Subcutaneous abdominal adipose tissue (tissue), 5 donors: ENCODE results near the gene STAC2.

Experiments used
- H3K27ac ChIP-seq: one replicate; pipeline ENCODE4 v1.7.0; 2013; ENCODE audit warnings: low read depth, mild to moderate bottlenecking, inconsistent platforms, low read length, moderate library complexity
- H3K27me3 ChIP-seq, 5 donors: one replicate each; pipeline ENCODE4 v1.7.0; 2013; ENCODE audit warnings: low read length in 5 of 5, inconsistent platforms in 1 of 5; ENCODE audit not compliant: control insufficient read depth in 5 of 5, insufficient read depth in 4 of 5
- H3K36me3 ChIP-seq, 5 donors: one replicate each; pipeline ENCODE4 v1.7.0; 2013; ENCODE audit warnings: low read length in 5 of 5; ENCODE audit not compliant: control insufficient read depth in 5 of 5, insufficient read depth in 5 of 5
- H3K4me1 ChIP-seq, 5 donors: one replicate each; pipeline ENCODE4 v1.7.0; 2013; ENCODE audit warnings: low read length in 5 of 5, mild to moderate bottlenecking in 3 of 5, moderate library complexity in 1 of 5; ENCODE audit not compliant: control insufficient read depth in 5 of 5, insufficient read depth in 5 of 5
- H3K4me3 ChIP-seq, 5 donors: one replicate each; pipeline ENCODE4 v1.7.0; 2013; ENCODE audit warnings: low read length in 5 of 5, low read depth in 1 of 5
- H3K9ac ChIP-seq, 5 donors: one replicate each; pipeline ENCODE4 v1.7.0; 2013; ENCODE audit warnings: low read length in 5 of 5, mild to moderate bottlenecking in 4 of 5, moderate library complexity in 3 of 5
- H3K9me3 ChIP-seq, 5 donors: one replicate each; pipeline ENCODE4 v1.7.0; 2013; ENCODE audit warnings: low read length in 5 of 5; ENCODE audit not compliant: control insufficient read depth in 5 of 5
- donor health status: healthy.
- donor health status: healthy.
- donor health status: healthy.
- donor health status: healthy.
- donor health status: healthy.

Gene STAC2

GRCh38 chr17:39223907-39224777 is 1.6 kb downstream of the STAC2 start:
- no peak overlapping the region for H3K9ac ChIP-seq
- peaks cover 17 to 45% (median 39%) of the 10 kb centered on the region in 5 donors for H3K27me3 ChIP-seq
- no peak overlapping the region for H3K27ac ChIP-seq
- H3K9me3 ChIP-seq = no peaks in the 10 kb centered on the region
- H3K36me3 ChIP-seq = no peaks in the 10 kb centered on the region
- peaks cover 0 to 28% (median 20%) of the 10 kb centered on the region in 5 donors for H3K4me1 ChIP-seq
- peak overlapping the region in 3 of 5 donors; percentile 36 to 54 (median 50) for H3K4me3 ChIP-seq

- Histone ChIP-seq H3K4me1 (peaks cover 0 to 28% (median 19%) of the 10 kb centered on the region in 5 donors), H3K4me3 (no peak overlapping the region), H3K27me3 (peaks cover 17 to 42% (median 39%) of the 10 kb centered on the region in 5 donors), H3K9ac (no peak overlapping the region), H3K27ac (no peak overlapping the region), H3K9me3 (no peaks in the 10 kb centered on the region), H3K36me3 (no peaks in the 10 kb centered on the region)
These were observed 2.6 kb downstream of the STAC2 start for GRCh38 chr17:39222866-39223834.

GRCh38 chr17:39222151-39222550 is 3.6 kb downstream of the STAC2 start:
- Histone ChIP-seq H3K9me3 (no peaks in the 10 kb centered on the region), H3K27me3 (peaks cover 14 to 37% (median 32%) of the 10 kb centered on the region in 5 donors), H3K27ac (no peak overlapping the region), H3K4me3 (no peak overlapping the region), H3K4me1 (peaks cover 0 to 28% (median 19%) of the 10 kb centered on the region in 5 donors), H3K9ac (no peak overlapping the region), H3K36me3 (no peaks in the 10 kb centered on the region)

- H3K27me3 ChIP-seq = peaks cover 14 to 38% (median 34%) of the 10 kb centered on the region in 5 donors
- H3K4me1 ChIP-seq = peaks cover 0 to 28% (median 19%) of the 10 kb centered on the region in 5 donors
- no peak overlapping the region for H3K9ac ChIP-seq
- no peaks in the 10 kb centered on the region for H3K36me3 ChIP-seq
- no peaks in the 10 kb centered on the region for H3K9me3 ChIP-seq
- no peak overlapping the region for H3K27ac ChIP-seq
- H3K4me3 ChIP-seq = no peak overlapping the region
These were observed 4.2 kb downstream of the STAC2 start for GRCh38 chr17:39221572-39221971.

- no peak overlapping the region for H3K27ac ChIP-seq
- H3K9me3 ChIP-seq = no peaks in the 10 kb centered on the region
- H3K4me3 ChIP-seq = no peak overlapping the region
- H3K27me3 ChIP-seq = peaks cover 6 to 27% (median 24%) of the 10 kb centered on the region in 5 donors
- no peaks in the 10 kb centered on the region for H3K36me3 ChIP-seq
- H3K4me1 ChIP-seq = peaks cover 0 to 13% (median 3%) of the 10 kb centered on the region in 5 donors
- no peak overlapping the region for H3K9ac ChIP-seq
These were observed 6.0 kb downstream of the STAC2 start for GRCh38 chr17:39219647-39220154.

GRCh38 chr17:39218906-39219305 is 6.8 kb downstream of the STAC2 start:
- Histone ChIP-seq H3K9ac (no peak overlapping the region), H3K4me3 (no peak overlapping the region), H3K4me1 (peaks cover 0 to 8% (median 0%) of the 10 kb centered on the region in 5 donors), H3K27ac (no peak overlapping the region), H3K9me3 (no peaks in the 10 kb centered on the region), H3K36me3 (no peaks in the 10 kb centered on the region), H3K27me3 (peaks cover 4 to 28% (median 20%) of the 10 kb centered on the region in 5 donors)

GRCh38 chr17:39217734-39218369 is 7.9 kb downstream of the STAC2 start:
- no peaks in the 10 kb centered on the region for H3K36me3 ChIP-seq
- H3K27ac ChIP-seq = no peak overlapping the region
- no peaks in the 10 kb centered on the region for H3K9me3 ChIP-seq
- H3K27me3 ChIP-seq = peaks cover 0 to 27% (median 10%) of the 10 kb centered on the region in 5 donors
- H3K4me3 ChIP-seq = no peak overlapping the region
- H3K9ac ChIP-seq = no peak overlapping the region
- H3K4me1 ChIP-seq = peaks cover 0 to 12% (median 3%) of the 10 kb centered on the region in 5 donors

GRCh38 chr17:39213852-39214251 is 11.9 kb downstream of the STAC2 start:
- no peak overlapping the region for H3K27ac ChIP-seq

GRCh38 chr17:39212841-39213480 is 12.8 kb downstream of the STAC2 start:
- no peak overlapping the region for H3K27ac ChIP-seq
- no peak overlapping the region for H3K4me3 ChIP-seq
- no peaks in the 10 kb centered on the region for H3K36me3 ChIP-seq
- peaks cover 0 to 32% (median 23%) of the 10 kb centered on the region in 5 donors for H3K27me3 ChIP-seq
- H3K9ac ChIP-seq = no peak overlapping the region
- H3K9me3 ChIP-seq = no peaks in the 10 kb centered on the region
- H3K4me1 ChIP-seq = peaks cover 2 to 35% (median 32%) of the 10 kb centered on the region in 5 donors

More at GRCh38 chr17:39213852-39214251, 11.9 kb downstream of the STAC2 start:
- H3K36me3 ChIP-seq = no peaks in the 10 kb centered on the region
- H3K4me3 ChIP-seq = no peak overlapping the region
- peaks cover 0 to 28% (median 22%) of the 10 kb centered on the region in 5 donors for H3K27me3 ChIP-seq
- no peak overlapping the region for H3K9ac ChIP-seq
- H3K4me1 ChIP-seq = peaks cover 2 to 31% (median 28%) of the 10 kb centered on the region in 5 donors
- no peaks in the 10 kb centered on the region for H3K9me3 ChIP-seq
